Measurements from ENCODE around the gene PPP1R15A. TPM values are rescaled to one million over a fixed set of nuclear protein-coding genes. Genes with fewer than 3 reads are reported as not detected.
"Not testable (repeated sequence)": the region's sequence is repeated elsewhere in the genome, so short reads cannot be mapped to it uniquely, and the experiment has no call there.

PPP1R15A gene
- total RNA-seq, 1 donor = 63.9 TPM

- TF ChIP-seq CTCF (IDR thresholded peaks at IDR 0.05; ENCODE audit: insufficient read depth, low read depth, low read length) = no peak
- peak overlapping the region; percentile 59 for H3K4me3 ChIP-seq (ENCODE audit: low read depth, low read length)
- DNase-seq (ENCODE audit: low read depth) = no peak
Measured at GRCh38 chr19:48867123-48867745, 5.0 kb upstream of the PPP1R15A start.

GRCh38 chr19:48867746-48868113, 4.5 kb upstream of the PPP1R15A start:
- peak overlapping the region; percentile 59 for H3K4me3 ChIP-seq (ENCODE audit: low read depth, low read length)
- TF ChIP-seq CTCF (IDR thresholded peaks at IDR 0.05; ENCODE audit: insufficient read depth, low read depth, low read length) = no peak
- DNase-seq (ENCODE audit: low read depth) = no peak

- TF ChIP-seq CTCF (IDR thresholded peaks at IDR 0.05; ENCODE audit: insufficient read depth, low read depth, low read length) = no peak
- H3K4me3 ChIP-seq (ENCODE audit: low read depth, low read length) = peak within 1 kb of the TSS; percentile 59
- peak; percentile 51 for DNase-seq (ENCODE audit: low read depth)
Measured at GRCh38 chr19:48868114-48868886, 3.9 kb upstream of the PPP1R15A start, which contains the start of gene PLEKHA4. Gene PLEKHA4 (minus strand): TSS chr19:48868617. CDS start chr19:48867620, 997 bp downstream.

GRCh38 chr19:48870048-48870447, 2.2 kb upstream of the PPP1R15A start:
- no peak for TF ChIP-seq CTCF (IDR thresholded peaks at IDR 0.05; ENCODE audit: insufficient read depth, low read depth, low read length)
- no peak for DNase-seq (ENCODE audit: low read depth)
- H3K4me3 ChIP-seq (ENCODE audit: low read depth, low read length) = no peak overlapping the region

GRCh38 chr19:48871471-48872181, 595 bp upstream of the PPP1R15A start:
- peak overlapping the region; percentile 4 for H3K4me3 ChIP-seq (ENCODE audit: low read depth, low read length)
- DNase-seq (ENCODE audit: low read depth) = not testable (repeated sequence)

- TF ChIP-seq CTCF (IDR thresholded peaks at IDR 0.05; ENCODE audit: insufficient read depth, low read depth, low read length) = no peak
- peak overlapping the region; percentile 94 for H3K4me3 ChIP-seq (ENCODE audit: low read depth, low read length)
- DNase-seq (ENCODE audit: low read depth) = peak; percentile 96
Measured at GRCh38 chr19:48872884-48873475, 759 bp downstream of the PPP1R15A start.
